Activated gamma-delta T cell (primary cell): ENCODE data around the gene CDYL.
"Not testable (repeated sequence)": the region's sequence is repeated elsewhere in the genome, so short reads cannot be mapped to it uniquely, and the experiment has no call there.

Experiments used
- DNase-seq: peaks from one replicate; lab custom pipeline; 2025; lab: John Stamatoyannopoulos, UW

CDYL gene

DNA sequence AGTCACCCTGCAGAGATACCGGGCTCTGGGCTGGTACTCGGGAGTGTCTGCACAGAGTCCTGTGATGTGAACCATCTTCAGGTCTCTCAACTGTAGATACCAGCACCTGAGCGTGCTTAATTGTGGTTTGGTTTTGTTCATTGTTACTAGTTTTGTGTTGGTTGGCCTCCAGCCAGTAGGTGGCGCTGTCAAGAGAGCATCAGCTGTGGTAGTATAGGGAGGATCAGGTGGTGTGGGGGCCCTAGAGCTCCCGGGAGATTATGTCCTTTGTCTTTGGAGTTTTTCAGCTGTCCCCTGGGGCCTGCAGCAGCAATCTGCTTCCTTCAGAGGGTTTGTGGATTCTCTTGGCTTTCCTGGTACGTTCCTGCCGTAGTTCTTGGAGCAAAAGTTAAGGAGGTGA, 67.9 kb downstream of the CDYL start:
- DNase-seq, result no peak

DNA sequence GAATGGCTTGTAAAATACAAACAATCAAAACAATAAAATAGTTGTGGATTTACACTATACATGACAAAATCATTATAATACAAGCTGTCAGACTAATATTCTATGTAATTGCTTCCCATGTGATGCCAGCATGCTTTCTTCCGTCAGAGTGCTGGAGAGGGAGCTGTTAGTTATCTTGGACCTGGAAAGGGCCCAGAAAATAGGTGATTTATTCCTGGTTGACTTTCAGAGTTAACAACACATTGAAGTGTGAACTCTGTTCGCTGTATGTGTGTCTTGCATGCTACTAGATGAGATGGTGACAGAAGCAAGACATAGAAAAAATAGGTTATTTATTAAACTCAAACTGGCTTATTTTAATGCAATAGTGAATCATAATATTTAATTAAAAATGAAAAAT, 70.2 kb downstream of the CDYL start:
- no peak for DNase-seq

DNA sequence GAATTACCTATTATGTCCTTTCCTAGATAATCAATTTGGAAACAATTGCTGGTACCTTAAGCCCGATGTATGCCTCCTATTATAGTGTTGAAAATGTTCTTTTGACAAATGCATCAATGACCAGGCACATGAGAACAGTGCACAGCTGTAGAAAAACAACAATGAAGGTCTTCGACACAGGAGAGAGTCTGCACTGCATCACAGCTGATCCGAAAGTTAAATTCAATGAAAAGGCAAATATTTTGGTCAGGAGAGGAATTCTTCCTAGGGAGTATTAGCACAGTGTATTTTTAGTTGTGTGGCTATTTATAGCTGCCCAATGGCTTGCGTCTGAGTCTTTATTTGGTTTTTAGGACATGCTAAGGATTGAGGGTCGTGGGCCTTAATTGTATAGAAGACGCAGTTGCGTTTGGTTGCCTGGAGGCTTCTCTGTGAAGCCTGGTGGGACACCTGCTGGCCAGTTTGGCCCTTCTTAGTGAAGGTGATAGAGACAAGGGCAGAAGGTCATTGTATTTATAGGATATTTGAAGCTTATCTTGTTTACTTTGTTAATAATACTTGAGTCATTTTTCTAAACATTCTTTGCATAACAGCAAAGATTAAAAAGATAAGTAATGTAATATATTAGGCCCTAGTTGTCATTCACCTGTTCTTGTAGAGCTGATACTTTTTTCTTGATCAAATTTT, 72.3 kb downstream of the CDYL start:
- DNase-seq, result no peak

DNA sequence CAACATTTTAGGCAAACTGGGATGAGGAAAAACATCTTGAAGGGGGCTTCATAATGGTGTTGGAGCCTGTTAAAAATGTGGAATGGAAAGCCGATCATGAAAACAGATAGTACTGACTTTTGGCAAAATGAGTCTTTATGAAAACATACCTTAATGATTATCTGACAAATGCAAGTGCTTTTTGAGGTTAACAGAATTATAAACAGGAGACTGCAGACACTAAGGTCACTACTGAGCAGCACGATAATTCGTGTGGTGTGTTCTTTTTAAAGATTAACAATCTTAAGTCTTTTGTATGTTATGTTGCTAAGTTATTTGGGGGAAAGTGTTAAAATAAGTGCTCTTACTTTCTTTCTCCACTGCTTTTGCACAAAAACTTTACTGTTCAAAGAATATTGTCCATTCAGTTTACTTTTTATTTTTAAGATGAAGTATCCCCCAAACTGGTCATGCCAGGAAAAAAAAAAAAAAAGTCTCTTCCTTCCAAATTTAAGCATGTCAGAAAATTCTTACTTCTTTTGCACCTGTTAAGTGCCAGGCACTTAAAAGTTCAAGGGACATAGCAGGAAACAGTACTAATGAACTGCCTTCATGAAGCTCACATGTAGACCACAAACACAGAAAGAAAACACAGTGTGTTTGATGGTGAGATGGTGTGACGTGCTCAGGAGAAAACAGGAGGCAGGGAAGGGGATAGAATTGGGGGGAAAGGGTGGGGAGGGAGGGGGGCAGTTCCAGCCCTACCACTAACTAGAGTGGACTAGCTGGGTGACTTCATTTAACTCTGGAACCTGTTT, 73.2 kb downstream of the CDYL start:
- DNase-seq, result no peak

DNA sequence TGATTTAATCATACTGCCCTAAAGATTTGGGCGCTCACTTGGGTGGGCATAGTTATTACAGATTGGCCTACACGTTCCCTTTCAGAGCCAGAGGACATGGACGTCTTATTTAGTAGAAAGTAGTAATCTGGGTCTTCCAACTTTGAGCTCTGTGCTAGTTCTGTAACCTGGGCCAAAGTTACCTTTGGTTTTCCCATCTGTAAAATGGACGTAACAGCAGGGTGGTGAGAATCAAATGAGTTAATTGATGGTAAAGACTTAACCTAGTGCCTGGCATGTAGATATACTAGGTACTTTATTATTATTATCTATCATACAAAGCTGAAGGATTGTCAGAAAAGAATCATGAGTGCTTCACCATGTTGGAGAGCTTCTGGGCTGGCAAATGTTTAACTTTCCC, 74.8 kb downstream of the CDYL start:
- no peak for DNase-seq

DNA sequence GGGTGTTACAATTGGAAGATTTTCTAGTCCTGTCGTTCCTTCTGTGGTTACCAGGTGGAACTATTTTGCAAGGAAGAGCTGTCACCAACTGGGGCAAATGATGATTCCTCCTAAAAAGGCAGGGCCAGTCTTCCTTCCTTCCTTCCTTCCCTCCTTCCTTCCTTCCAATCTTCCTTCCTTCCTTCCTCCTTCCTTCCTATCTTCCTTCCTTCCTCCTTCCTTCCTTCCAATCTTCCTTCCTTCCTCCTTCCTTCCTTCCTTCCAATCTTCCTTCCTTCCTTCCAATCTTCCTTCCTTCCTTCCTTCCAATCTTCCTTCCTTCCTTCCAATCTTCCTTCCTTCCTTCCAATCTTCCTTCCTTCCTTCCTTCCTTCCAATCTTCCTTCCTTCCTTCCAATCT, 76.0 kb downstream of the CDYL start:
- not testable (repeated sequence) for DNase-seq

DNA sequence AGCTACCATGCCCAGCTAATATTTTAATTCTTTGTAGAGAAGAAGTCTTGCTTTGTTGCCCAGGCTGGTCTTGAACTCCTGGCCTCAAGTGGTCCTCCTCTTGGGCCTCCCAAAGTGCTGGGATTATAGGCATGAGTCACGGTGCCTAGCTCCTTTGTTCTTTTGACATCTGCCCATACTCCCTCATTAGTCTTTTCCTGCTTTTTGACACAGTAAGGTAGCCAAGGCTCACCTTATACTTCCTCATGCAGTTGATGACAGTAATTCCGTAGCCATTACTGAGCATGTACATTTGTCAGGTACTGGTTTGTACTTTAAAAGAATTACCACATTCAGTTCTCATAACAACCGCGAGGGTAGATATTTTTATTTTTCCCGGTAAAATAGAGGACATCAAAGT, 76.7 kb downstream of the CDYL start:
- no peak for DNase-seq

DNA sequence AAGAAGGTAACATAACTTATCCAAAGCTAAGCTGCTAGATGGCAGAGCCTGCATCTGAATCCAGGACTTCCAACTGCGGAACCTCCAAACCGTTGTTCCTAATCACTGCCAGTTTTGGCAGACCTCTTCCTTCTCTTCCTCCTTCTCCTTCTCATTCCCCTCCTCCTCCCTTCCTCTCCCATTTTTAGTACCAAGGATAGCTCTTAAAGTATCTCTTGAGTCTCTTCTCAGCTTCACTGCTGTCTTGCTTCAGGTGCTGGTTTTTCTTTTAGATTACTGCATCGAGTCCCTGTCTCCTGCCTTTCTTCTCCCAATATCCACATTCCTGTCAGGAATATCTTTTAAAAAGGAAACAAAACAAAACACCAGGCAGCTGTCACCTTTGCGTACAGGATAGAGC, 77.1 kb downstream of the CDYL start:
- no peak for DNase-seq

DNA sequence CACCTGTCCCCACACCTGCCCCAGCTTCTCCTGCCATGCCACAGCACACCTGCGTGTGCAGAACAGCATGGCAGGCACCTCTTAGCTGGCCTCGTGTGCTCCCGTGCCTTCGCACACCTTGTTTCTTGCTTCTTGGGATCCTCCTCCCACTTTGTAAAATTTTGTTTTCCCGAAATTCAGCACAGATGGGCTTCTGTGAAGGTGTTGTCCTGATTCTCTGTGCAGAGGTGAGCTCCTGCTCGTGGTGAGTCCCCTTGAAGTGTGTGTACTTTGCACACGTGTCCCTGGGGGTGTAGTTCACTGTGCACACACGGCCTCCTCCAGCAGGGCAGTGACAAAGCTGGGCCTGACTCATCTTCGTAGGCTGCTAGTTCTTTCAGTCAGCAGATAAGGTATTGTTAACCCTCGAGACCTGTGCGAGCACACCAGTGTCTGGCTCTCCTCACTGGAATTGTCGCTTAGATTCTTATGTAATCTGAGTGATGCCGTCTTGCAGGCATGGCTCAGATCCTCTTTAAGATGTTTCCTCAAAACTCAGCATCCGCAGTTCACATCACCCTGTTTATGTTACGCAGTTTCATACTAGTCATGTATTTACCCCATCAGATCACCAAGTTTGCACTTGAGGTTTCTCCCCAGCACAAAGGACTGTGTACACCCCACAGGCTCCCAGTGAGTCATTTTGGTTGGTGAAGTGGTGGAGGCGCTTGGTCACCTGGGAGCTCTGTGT, 77.7 kb downstream of the CDYL start:
- no peak for DNase-seq

DNA sequence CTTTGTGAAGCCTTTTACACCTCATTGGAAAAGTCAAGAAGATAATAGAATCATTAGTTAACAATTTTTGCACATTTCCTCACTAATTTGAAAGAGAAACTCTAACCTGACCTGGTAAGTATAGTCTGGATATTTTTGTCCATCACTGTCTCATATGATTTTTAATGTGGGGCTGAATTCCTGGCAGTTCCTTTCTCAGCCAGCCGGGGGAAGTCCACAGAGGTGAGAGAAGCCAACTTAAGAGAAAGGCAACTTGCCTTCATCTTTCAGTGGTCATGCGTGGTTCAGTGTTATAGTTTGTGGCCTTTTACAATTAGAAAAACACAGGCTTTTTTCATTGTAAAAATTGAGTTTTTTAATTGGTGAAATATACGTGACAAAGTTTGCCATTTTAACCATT, 80.6 kb downstream of the CDYL start:
- no peak for DNase-seq

DNA sequence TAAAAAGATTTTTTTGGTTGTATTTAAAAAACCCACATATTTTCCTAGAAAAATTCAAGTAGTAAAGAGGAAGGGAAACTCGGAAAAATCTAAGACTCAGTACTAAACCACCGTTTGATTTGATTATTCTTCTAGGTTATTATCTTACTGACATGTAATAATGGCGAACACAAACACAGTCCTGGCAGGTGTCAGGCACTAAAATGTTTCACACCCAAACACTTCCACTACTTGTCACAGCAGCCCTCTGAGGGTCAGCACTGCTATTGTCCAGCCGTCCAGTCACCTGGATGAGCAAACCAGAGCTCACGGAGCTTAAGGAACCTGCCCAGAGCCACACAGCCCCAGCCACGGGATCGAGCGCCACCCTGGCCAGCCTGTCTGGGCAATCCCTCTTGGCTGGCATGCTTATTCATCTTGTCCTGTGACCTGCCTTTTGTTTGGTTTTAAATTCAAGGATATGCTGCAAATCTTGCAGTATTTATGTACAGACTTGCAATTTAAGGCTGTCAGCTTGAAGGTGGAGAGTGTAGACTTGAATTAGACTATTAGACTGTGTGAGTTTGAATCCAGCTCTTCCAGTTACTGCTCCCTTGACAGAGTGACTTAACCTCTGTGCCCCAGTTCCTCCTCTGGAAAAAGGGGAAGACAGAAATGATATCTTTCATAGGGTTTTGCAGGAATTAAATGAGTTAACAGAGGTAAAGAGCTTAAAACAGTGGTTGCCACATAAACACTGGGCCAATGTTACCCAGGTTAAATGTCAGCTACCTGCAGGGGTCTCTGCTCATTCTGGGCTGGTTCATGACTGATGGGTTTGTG, 82.2 kb downstream of the CDYL start:
- DNase-seq, result no peak

DNA sequence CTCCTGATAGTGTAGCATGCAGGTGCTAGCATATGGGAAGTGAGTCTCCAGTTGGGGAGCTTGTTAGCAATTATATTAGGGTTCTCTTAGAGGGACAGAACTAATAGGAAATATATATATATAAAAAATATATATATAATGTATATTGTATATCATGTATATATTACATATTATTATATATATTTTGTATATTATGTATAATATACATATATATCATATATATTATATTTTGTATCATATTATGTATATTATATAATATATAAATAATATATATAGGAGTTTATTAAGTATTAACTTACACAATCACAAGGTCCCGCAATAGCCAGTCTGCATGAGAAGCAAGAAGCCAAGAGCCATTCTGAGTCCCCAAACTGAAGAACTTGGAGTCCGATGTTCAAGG, 84.2 kb downstream of the CDYL start:
- no peak for DNase-seq

DNA sequence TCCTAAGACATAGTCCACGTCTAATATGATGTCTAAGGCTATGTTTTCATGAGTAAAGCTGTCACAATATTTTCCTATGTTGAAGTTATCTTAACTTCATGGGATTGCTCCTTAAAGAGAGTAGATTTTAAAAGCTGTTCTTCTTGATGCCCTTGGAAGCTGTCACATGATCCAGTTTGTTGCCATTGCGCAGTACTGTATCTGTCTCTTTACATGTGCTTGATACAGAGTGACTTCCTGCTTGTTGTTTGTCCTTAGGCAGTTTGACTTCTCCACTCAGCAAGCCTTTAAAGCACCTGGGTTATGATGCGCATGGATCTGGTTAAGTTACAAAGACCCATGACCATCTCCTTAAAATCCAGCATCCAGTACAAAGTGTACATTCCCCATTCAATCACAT, 85.4 kb downstream of the CDYL start:
- no peak for DNase-seq

DNA sequence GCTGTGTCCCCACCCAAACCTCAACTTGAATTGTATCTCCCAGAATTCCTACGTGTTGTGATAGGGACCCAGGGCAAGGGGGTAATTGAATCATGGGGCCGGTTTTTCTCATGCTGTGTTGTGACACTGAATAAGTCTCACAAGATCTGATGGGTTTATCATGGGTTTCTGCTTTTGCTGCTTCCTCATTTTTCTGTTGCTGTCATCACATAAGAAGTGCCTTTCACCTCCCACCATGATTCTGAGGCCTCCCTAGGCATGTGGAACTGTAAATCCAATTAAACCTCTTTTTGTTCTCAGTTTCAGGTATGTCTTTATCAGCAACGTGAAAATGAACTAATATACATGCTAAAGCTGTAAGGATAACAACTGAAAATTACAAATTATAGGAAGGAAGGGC, 88.3 kb downstream of the CDYL start:
- no peak for DNase-seq

DNA sequence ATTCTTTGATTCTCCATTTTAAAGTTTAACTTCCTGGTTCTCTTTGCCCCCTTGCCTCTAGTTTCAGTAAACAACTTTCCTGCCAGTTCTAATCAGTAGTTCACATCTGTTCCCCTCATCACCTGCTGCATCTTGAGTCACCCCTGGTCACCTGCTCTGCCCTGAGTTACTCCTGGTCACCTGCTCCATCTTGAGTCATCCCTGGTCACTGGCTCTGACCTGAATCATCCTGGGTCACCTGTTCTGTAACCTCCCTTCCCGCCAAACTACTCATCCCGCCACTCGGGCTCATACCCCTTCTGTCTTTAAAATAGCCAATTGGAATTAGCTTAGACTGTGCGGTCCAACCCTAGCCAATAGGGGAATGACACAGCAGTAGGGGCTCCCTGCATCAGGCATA, 88.8 kb downstream of the CDYL start:
- DNase-seq, result not testable (repeated sequence)

DNA sequence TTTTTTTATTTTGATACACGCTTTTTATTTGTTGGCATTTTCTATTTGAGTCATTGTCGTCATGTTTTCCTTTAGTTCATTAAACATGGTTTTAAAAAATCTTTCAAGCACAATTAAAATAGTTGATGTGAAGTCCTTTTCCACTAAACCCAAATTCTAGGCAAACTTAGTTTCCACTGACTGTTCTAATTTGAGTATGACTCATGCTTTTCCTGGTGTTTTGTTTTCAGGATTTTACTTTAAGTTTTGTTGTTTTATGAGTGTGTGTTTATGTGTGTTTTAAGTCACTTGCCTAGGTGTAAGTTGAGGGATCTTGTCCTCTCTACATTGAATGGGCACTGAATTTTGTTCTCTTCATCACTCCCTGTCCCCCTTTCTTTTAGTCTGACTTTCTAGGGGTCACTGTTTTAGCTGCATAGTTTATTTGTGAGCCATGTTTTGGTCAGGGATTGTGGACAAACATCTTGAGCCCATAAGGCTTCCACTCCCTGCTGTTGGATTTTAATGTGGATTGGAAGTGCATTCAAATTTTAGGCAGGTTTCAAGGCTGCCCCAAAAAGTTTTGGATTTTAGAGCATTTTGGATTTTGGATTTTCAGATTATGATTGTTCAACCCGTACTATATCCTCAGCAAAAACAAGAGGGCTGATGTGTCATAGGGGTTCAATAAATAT, 94.8 kb downstream of the CDYL start:
- DNase-seq, result no peak

DNA sequence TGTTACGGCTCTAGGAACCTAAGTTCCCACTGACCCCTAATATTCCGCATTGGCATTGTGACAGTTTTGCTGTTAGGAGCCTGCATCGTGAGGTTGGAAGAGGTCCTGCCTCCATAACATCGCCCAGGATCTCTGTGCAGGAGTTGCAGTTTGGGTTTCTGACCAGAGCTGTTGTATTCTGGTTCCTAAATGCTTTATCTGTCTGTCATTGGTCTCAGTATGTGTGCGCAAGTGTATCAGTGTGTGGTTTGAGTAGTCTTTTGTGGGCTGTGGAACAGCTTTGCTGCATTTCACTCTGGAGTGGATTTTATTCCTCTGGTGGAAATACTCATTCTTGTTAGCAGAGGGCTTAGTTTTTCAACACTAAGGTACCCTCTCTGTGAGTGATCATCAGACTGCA, 95.6 kb downstream of the CDYL start:
- DNase-seq, result no peak

DNA sequence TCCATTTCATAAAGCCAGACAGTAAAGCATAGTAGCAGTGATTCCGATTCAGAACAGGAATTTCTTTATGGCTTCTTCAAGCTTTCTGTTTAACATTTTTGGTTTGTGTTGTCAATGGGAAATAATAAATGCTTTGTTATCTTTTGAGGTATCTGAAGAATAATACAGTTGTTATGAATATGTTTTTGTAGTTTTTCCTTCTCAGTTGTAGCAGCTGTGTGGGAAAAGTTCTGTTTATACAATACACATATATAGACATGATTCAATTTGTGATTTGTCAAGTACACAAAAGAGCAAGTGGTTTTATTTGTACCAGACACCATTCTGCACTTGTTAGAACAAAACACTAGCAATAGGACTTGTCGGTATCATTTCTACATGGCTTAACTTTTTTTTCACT, 96.6 kb downstream of the CDYL start:
- no peak for DNase-seq

DNA sequence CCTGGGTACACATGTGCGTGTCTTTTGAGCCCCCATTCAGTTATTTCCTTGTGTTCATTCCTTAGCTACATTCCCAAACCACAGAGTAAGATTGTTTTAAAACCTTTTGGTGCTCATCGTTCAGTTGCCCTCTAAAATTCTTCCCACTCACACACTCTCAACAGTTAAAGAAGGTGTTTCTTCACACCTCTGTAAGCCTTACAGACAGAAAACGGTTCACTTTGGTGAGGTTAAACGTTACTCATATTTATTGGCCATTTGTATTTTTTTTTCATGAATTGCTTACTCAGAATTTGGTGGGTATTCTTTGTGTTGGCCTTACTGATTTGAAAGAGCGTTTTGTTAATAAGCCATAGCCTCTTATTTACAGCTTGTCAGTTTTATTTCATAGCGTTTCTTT, 97.7 kb downstream of the CDYL start:
- DNase-seq, result no peak

DNA sequence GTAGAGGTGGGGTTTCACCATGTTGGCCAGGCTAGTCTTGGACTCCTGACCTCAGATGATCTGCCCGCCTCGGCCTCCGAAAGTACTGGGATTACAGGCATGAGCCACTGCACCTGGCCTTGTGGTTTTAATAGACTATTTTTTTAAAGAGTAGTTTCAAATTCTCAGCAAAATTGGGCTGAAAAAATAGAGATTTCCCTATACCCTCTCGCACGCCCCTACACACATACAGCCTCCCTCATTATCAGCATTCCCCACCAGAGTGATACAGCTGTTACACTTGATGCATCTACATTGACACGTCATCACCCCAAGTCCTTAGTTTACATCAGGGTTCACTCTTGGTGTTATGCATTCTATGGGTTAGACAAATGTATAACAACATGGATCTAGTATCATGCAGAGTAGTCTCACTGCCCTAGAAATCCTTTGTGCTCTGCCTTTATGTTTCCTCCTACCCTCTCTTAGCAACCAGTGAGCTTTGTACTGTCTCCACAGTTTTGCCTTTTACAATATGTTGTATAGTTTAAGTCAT, 103.6 kb downstream of the CDYL start:
- DNase-seq, result no peak

DNA sequence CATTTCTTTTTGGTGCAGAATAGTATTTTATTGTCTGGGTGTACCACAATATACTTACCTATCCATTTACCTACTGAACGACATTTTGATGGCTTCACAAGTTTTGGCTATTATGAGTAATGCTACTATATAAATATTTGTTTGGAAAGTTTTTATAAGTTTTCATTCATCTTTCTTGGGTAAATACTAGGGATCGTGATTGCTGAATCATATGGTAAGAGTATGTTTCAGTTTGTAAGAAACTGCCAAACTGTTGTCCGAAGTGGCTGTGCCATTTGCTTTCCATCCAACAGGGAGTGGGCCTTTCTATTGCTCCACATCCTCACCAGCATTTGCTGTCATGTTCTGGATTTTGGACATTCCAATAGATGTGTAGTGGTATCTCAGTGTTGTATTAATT, 104.2 kb downstream of the CDYL start:
- no peak for DNase-seq
